ENCODE measurements around the gene ERGIC2. TPM values are rescaled to one million over a fixed set of nuclear protein-coding genes. Genes with fewer than 3 reads are reported as not detected.

The ERGIC2 gene
- total and polyA plus RNA-seq, 11 donors, result 45.5 to 134 (median 84.8) TPM

DNA sequence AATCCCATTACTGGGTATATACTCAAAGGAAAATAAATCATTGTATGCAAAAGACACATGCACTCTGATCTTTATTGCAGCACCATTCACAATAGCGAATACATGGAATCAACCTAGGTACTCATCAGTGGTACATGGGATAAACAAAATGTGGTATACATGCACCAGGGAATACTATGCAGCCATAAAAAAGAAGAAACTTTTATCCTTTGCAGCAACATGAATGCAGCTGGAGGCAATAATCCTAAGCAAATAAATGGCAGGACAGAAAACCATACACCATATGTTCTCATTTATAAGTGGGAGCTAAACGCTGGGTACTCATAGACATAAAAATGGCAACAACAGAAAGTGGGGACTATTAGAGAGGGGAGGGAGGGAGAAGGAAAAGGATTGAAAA lies 15.9 kb downstream of the ERGIC2 start:
- H3K36me3 ChIP-seq, result peaks cover 0 to 88% (median 75%) of the 10 kb centered on the region in 9 donors
- 97 to 100% (median 100%) methylated on average over 2 of the region's 2 CpGs for WGBS, 4 donors
- ATAC-seq, result no peak

GRCh38 chr12:29354954-29355353 lies 26.0 kb downstream of the ERGIC2 start:
- ATAC-seq (no peak), DNase-seq (no peak)
- no peaks in the 10 kb centered on the region for H3K27me3 ChIP-seq
- peaks cover 0 to 3% (median 0%) of the 10 kb centered on the region in 12 donors for H3K4me1 ChIP-seq
- peaks cover 0 to 86% (median 58%) of the 10 kb centered on the region in 9 donors for H3K36me3 ChIP-seq
- WGBS, 4 donors, result 89 to 94% (median 92%) methylated on average over 1 of the region's 1 CpG
- intact Hi-C loops (cut with DNase I), result no loop called here
- H3K9me3 ChIP-seq, result no peaks in the 10 kb centered on the region
- no peak overlapping the region for H3K4me3 ChIP-seq
- TF ChIP-seq, protein P1, sequence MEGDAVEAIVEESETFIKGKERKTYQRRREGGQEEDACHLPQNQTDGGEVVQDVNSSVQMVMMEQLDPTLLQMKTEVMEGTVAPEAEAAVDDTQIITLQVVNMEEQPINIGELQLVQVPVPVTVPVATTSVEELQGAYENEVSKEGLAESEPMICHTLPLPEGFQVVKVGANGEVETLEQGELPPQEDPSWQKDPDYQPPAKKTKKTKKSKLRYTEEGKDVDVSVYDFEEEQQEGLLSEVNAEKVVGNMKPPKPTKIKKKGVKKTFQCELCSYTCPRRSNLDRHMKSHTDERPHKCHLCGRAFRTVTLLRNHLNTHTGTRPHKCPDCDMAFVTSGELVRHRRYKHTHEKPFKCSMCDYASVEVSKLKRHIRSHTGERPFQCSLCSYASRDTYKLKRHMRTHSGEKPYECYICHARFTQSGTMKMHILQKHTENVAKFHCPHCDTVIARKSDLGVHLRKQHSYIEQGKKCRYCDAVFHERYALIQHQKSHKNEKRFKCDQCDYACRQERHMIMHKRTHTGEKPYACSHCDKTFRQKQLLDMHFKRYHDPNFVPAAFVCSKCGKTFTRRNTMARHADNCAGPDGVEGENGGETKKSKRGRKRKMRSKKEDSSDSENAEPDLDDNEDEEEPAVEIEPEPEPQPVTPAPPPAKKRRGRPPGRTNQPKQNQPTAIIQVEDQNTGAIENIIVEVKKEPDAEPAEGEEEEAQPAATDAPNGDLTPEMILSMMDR (IDR thresholded peaks at IDR 0.05), result no peak
- no peak for TF ChIP-seq POLR2A (IDR thresholded peaks at IDR 0.05)
- H3K27ac ChIP-seq, result no peak overlapping the region

More for the DNA sequence above, 15.9 kb downstream of the ERGIC2 start:
- Histone ChIP-seq H3K9me3 (peaks cover 0 to 6% (median 0%) of the 10 kb centered on the region in 12 donors), H3K4me1 (no peaks in the 10 kb centered on the region), H3K27me3 (no peaks in the 10 kb centered on the region), H3K4me3 (no peak overlapping the region), H3K27ac (no peak overlapping the region)
- intact Hi-C loops (cut with DNase I), result no loop called here
- DNase-seq, result no peak
- TF ChIP-seq, protein P1 (IDR thresholded peaks at IDR 0.05), result no peak
- no peak for TF ChIP-seq POLR2A (IDR thresholded peaks at IDR 0.05)

DNA sequence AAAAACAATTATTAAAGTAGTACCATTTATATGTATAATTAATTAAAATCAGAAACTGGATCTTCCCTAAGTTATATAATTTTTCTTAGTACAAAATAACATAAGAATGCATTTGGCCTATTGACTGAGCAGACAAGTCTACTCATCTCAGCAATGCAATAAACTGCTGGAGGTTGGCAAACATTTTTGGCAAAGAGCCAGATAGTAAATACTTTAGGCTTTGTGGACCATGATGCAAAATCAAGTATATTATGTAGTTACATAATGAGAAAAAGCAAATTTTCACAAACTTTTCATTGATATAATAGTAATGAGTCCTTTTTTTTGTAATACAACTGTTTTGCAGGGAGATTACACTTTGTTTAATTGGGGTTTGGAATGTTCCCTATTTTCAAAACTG lies 30.9 kb downstream of the ERGIC2 start:
- DNase-seq (no peak), ATAC-seq (no peak)
- intact Hi-C loops (cut with DNase I), result no loop called here
- H3K36me3 ChIP-seq, result peaks cover 0 to 89% (median 45%) of the 10 kb centered on the region in 9 donors
- H3K4me1 ChIP-seq, result peaks cover 0 to 7% (median 0%) of the 10 kb centered on the region in 12 donors
- no peaks in the 10 kb centered on the region for H3K27me3 ChIP-seq
- H3K4me3 ChIP-seq, result no peak overlapping the region
- no peak overlapping the region for H3K27ac ChIP-seq
- TF ChIP-seq POLR2A (IDR thresholded peaks at IDR 0.05), result no peak
- TF ChIP-seq, protein P1 (IDR thresholded peaks at IDR 0.05), result no peak
- no peaks in the 10 kb centered on the region for H3K9me3 ChIP-seq

DNA sequence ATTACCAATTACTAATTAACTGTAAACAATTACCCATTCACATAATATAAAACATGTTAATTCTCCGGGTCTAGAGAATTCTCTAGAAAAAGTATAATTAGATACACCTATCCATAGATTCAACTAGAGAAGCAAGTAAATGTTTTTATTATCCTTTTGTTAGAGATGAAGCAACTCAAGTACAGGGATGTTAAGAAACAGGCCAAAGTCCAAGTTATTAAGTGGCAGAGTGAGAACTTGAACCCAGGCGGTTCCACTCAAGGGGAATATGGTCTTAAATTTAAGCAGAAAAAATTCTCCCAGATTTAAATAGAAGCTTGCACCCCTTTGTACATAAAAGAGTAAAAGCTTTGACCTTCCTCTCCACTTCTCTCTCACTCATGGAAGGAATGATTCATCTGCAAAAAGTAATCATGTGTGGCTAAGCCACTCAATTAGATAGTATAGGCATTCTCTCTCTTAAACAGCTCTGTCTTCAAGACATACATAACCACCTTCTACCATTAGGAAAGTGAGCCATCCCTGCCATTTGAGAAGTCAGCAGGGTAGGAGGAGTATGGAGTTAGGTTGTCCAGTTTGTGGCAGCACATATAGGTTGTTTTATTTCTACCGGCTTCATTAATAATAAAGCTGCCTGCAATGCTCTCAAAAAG lies 34.1 kb downstream of the ERGIC2 start:
- H3K4me1 ChIP-seq, result peaks cover 0 to 24% (median 0%) of the 10 kb centered on the region in 12 donors
- H3K4me3 ChIP-seq, result no peak overlapping the region
- DNase-seq (no peak), ATAC-seq (no peak)
- no peak for TF ChIP-seq POLR2A (IDR thresholded peaks at IDR 0.05)
- TF ChIP-seq, protein P1 (IDR thresholded peaks at IDR 0.05), result no peak
- no peaks in the 10 kb centered on the region for H3K9me3 ChIP-seq
- H3K36me3 ChIP-seq, result peaks cover 0 to 90% (median 56%) of the 10 kb centered on the region in 9 donors
- no peak overlapping the region for H3K27ac ChIP-seq
- WGBS, 4 donors, result 98 to 100% (median 98%) methylated on average over 3 of the region's 3 CpGs
- intact Hi-C loops (cut with DNase I), result no loop called here
- H3K27me3 ChIP-seq, result no peaks in the 10 kb centered on the region

Data from heart left ventricle (tissue), 16 donors.